GM21786 (cell line): ENCODE results near the gene ALOX12.
"Not testable (repeated sequence)": the region's sequence is repeated elsewhere in the genome, so short reads cannot be mapped to it uniquely, and the experiment has no call there.

Source experiments
- ATAC-seq: cut with Tn5 transposase; IDR thresholded peaks from one replicate; pipeline ENCODE4 v1.9.1; 2021; ENCODE audit not compliant: unreplicated experiment

ALOX12 gene

GRCh38 chr17:7043182-7043496, 47.3 kb downstream of the ALOX12 start:
- no peak for ATAC-seq

- no peak for ATAC-seq
Observed at GRCh38 chr17:7043497-7044198, 47.8 kb downstream of the ALOX12 start, which contains the start of gene SLC16A11. SLC16A11 (minus strand) TSS chr17:7044092; CDS start chr17:7043513, 579 bp downstream.

GRCh38 chr17:7045492-7046126, 49.8 kb downstream of the ALOX12 start:
- no peak for ATAC-seq

- no peak for ATAC-seq
Observed at GRCh38 chr17:7046127-7046724, 50.4 kb downstream of the ALOX12 start.

- ATAC-seq = not testable (repeated sequence)
Observed at GRCh38 chr17:7046725-7047397, 51.0 kb downstream of the ALOX12 start.

GRCh38 chr17:7047566-7047965, 51.7 kb downstream of the ALOX12 start:
- no peak for ATAC-seq

- ATAC-seq = no peak
Observed at GRCh38 chr17:7048968-7049367, 53.1 kb downstream of the ALOX12 start.

- ATAC-seq = not testable (repeated sequence)
Observed at GRCh38 chr17:7050583-7050982, 54.7 kb downstream of the ALOX12 start.

- no peak for ATAC-seq
Observed at GRCh38 chr17:7056386-7056785, 60.5 kb downstream of the ALOX12 start.

- ATAC-seq = no peak
Observed at GRCh38 chr17:7058831-7059447, 63.1 kb downstream of the ALOX12 start.
